Measurements from ENCODE around the gene ECEL1. TPM values are rescaled to one million over a fixed set of nuclear protein-coding genes. Genes with fewer than 3 reads are reported as not detected.

Gene ECEL1
- total RNA-seq, 1 experiment from 2014 or later: 23.3 TPM

GRCh38 chr2:232515639-232516038 is 28.0 kb upstream of the ECEL1 start:
- TF ChIP-seq, protein P1, sequence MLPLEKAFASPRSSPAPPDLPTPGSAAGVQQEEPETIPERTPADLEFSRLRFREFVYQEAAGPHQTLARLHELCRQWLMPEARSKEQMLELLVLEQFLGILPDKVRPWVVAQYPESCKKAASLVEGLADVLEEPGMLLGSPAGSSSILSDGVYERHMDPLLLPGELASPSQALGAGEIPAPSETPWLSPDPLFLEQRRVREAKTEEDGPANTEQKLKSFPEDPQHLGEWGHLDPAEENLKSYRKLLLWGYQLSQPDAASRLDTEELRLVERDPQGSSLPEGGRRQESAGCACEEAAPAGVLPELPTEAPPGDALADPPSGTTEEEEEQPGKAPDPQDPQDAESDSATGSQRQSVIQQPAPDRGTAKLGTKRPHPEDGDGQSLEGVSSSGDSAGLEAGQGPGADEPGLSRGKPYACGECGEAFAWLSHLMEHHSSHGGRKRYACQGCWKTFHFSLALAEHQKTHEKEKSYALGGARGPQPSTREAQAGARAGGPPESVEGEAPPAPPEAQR (CRISPR knock-in tag; IDR thresholded peaks at IDR 0.05): no peak
- TF ChIP-seq TEAD1 (CRISPR knock-in tag; IDR thresholded peaks at IDR 0.05) (no peak), ZBTB21 (CRISPR knock-in tag; IDR thresholded peaks at IDR 0.05; ENCODE audit: borderline replicate concordance) (no peak), ZNF232 (CRISPR knock-in tag; IDR thresholded peaks at IDR 0.05) (no peak), E2F4 (CRISPR knock-in tag; IDR thresholded peaks at IDR 0.05; ENCODE audit: borderline replicate concordance, low read depth) (no peak), RORB (CRISPR knock-in tag; IDR thresholded peaks at IDR 0.05) (no peak), IRF1 (CRISPR knock-in tag; IDR thresholded peaks at IDR 0.05) (no peak), FOXJ3 (CRISPR knock-in tag; IDR thresholded peaks at IDR 0.05; ENCODE audit: borderline replicate concordance) (no peak), ZNF396 (CRISPR knock-in tag; IDR thresholded peaks at IDR 0.05; ENCODE audit: borderline replicate concordance) (no peak), GTF2I (CRISPR knock-in tag; conservative IDR thresholded peaks at IDR 0.05) (no peak), AR (CRISPR knock-in tag; IDR thresholded peaks at IDR 0.05) (no peak), TP53 (CRISPR knock-in tag; IDR thresholded peaks at IDR 0.05) (no peak), PRDM15 (CRISPR knock-in tag; IDR thresholded peaks at IDR 0.05) (no peak)
- TF ChIP-seq, protein P2, sequence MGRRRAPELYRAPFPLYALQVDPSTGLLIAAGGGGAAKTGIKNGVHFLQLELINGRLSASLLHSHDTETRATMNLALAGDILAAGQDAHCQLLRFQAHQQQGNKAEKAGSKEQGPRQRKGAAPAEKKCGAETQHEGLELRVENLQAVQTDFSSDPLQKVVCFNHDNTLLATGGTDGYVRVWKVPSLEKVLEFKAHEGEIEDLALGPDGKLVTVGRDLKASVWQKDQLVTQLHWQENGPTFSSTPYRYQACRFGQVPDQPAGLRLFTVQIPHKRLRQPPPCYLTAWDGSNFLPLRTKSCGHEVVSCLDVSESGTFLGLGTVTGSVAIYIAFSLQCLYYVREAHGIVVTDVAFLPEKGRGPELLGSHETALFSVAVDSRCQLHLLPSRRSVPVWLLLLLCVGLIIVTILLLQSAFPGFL (CRISPR knock-in tag; IDR thresholded peaks at IDR 0.05; ENCODE audit: borderline replicate concordance): no peak
- TF ChIP-seq, protein P3, sequence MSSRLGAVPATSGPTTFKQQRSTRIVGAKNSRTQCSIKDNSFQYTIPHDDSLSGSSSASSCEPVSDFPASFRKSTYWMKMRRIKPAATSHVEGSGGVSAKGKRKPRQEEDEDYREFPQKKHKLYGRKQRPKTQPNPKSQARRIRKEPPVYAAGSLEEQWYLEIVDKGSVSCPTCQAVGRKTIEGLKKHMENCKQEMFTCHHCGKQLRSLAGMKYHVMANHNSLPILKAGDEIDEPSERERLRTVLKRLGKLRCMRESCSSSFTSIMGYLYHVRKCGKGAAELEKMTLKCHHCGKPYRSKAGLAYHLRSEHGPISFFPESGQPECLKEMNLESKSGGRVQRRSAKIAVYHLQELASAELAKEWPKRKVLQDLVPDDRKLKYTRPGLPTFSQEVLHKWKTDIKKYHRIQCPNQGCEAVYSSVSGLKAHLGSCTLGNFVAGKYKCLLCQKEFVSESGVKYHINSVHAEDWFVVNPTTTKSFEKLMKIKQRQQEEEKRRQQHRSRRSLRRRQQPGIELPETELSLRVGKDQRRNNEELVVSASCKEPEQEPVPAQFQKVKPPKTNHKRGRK (CRISPR knock-in tag; IDR thresholded peaks at IDR 0.05; ENCODE audit: borderline replicate concordance): no peak
- CTCF ChIA-PET: interaction anchor here (0.7 to 2.1 kb wide), 6 partner anchors 8 to 277 kb away, joined by 3 to 14 read pairs (median 4); no protein-coding TSS in a partner anchor
- ATAC-seq: no peak
- Mint-ChIP-seq H3K9me3 (no peaks in the 10 kb centered on the region), H3K27ac (no peak overlapping the region), H3K4me3 (no peak overlapping the region), H3K36me3 (no peaks in the 10 kb centered on the region), H3K27me3 (ENCODE audit: low read depth) (peaks cover 6% of the 10 kb centered on the region), H3K4me1 (peaks cover 7% of the 10 kb centered on the region; the same call in 1 of the 2 replicates)
- DNase-seq (ENCODE audit: low spot score): no peak
- POLR2A ChIA-PET: no interaction called here
